H1 (cell line): Measurements from ENCODE around the gene CALML4. TPM values are rescaled to one million over a fixed set of nuclear protein-coding genes. Genes with fewer than 3 reads are reported as not detected.
"Not testable (repeated sequence)": the region's sequence is repeated elsewhere in the genome, so short reads cannot be mapped to it uniquely, and the experiment has no call there.

Experiments
- CTCF ChIA-PET: fragments of 300-600 bp; sonication (Branson Sonifier 250); formaldehyde crosslinking; loops from one replicate; lab custom pipeline; 2021; ENCODE audit not compliant: partially characterized antibody; lab: Charles Lee
- POLR2A ChIA-PET: fragments of 300-600 bp; sonication (Branson Sonifier 250); formaldehyde crosslinking; loops from one replicate; lab custom pipeline; 2021; ENCODE audit warnings: inconsistent platforms; ENCODE audit not compliant: partially characterized antibody; lab: Charles Lee
- DNase-seq, 2 experiments: peaks; one replicate each; pipeline versions ENCODE4 v3.0.0 to v3.0.0-alpha.2; 2010 to 2022; ENCODE audit warnings: low spot score in 2 of 2, low read depth in 1 of 2, mixed read lengths in 1 of 2
- FAIRE-seq: peaks from 2 replicates; lab custom pipeline; 2011; peaks lifted over from hg19 to GRCh38; lab: Jason Lieb, UNC
- H2AFZ ChIP-seq: 2 replicates; pipeline ENCODE4 v1.8.1; 2012; ENCODE audit warnings: low read length, inconsistent platforms
- H2AK5ac ChIP-seq: 2 replicates; pipeline ENCODE4 v1.6.1; 2013; ENCODE audit warnings: low read depth, low read length
- H2BK120ac ChIP-seq: replicated peaks from 2 replicates; pipeline ENCODE3; 2013; ENCODE audit warnings: low read depth, low read length, inconsistent platforms
- H2BK12ac ChIP-seq: 2 replicates; pipeline ENCODE4 v1.6.1; 2013; ENCODE audit warnings: low read depth, low read length
- H2BK15ac ChIP-seq: 2 replicates; pipeline ENCODE4 v1.6.1; 2013; ENCODE audit warnings: low read length
- H2BK20ac ChIP-seq: 2 replicates; pipeline ENCODE4 v1.6.1; 2013; ENCODE audit warnings: low read length
- H2BK5ac ChIP-seq: 2 replicates; pipeline ENCODE4 v1.6.1; 2013; ENCODE audit warnings: low read depth, low read length
- H3K14ac ChIP-seq: 2 replicates; pipeline ENCODE4 v1.6.1; 2013; ENCODE audit warnings: inconsistent platforms; ENCODE audit not compliant: insufficient read length
- H3K18ac ChIP-seq: 2 replicates; pipeline ENCODE4 v1.6.1; 2013; ENCODE audit warnings: low read length; ENCODE audit errors: extremely low read depth
- H3K23ac ChIP-seq: 2 replicates; pipeline ENCODE4 v1.6.1; 2013; ENCODE audit warnings: inconsistent platforms; ENCODE audit not compliant: insufficient read length
- H3K23me2 ChIP-seq: 2 replicates; pipeline ENCODE4 v1.6.1; 2013; ENCODE audit warnings: low read depth, low read length
- H3K27ac ChIP-seq: 2 replicates; pipeline ENCODE4 v1.6.1; 2011; ENCODE audit warnings: low read depth, low read length, inconsistent platforms
- H3K27me3 ChIP-seq, 4 experiments: replicated peaks in 1 of 4; 1 replicate in 1 of 4; 2 replicates in 3 of 4; pipeline versions ENCODE4 v1.6.1 to v1.8.1; 2011 to 2013; ENCODE audit warnings: low read length in 3 of 4, mild to moderate bottlenecking in 3 of 4, inconsistent platforms in 2 of 4, mixed read lengths in 2 of 4, moderate library complexity in 1 of 4; ENCODE audit not compliant: control insufficient read depth in 3 of 4, insufficient read depth in 3 of 4; ENCODE audit errors: extremely low read depth in 1 of 4
- H3K36me3 ChIP-seq, 4 experiments: 2 replicates each; pipeline versions ENCODE4 v1.6.1 to v1.8.1; 2011 to 2013; ENCODE audit warnings: mild to moderate bottlenecking in 4 of 4, low read length in 3 of 4, moderate library complexity in 2 of 4, control low read depth in 1 of 4, inconsistent platforms in 1 of 4; ENCODE audit not compliant: insufficient read depth in 4 of 4, control insufficient read depth in 2 of 4
- H3K4ac ChIP-seq: replicated peaks from 2 replicates; pipeline ENCODE3; 2013; ENCODE audit warnings: low read length, low read depth, mixed read lengths, inconsistent platforms; ENCODE audit not compliant: insufficient read length
- H3K4me1 ChIP-seq, 4 experiments: replicated peaks in 1 of 4; 1 replicate in 1 of 4; 2 replicates in 3 of 4; pipeline versions ENCODE4 v1.6.1 to v1.8.1; 2011 to 2013; ENCODE audit warnings: low read length in 3 of 4, inconsistent platforms in 2 of 4, mixed read lengths in 1 of 4; ENCODE audit not compliant: insufficient read depth in 4 of 4, control insufficient read depth in 3 of 4
- H3K4me2 ChIP-seq, 2 experiments: 2 replicates each; pipeline versions ENCODE4 v1.6.1 to v1.8.1; 2011 to 2013; ENCODE audit warnings: low read depth in 2 of 2, low read length in 2 of 2, control low read depth in 1 of 2, inconsistent platforms in 1 of 2, mild to moderate bottlenecking in 1 of 2; ENCODE audit not compliant: insufficient read depth in 1 of 2
- H3K4me3 ChIP-seq, 4 experiments: fragments of 200-600, 300-600 bp in 1 of 4; sonication (generic), shearing (Covaris generic), sonication (Bioruptor Twin) in 1 of 4; 2 replicates each; pipeline versions ENCODE4 v1.5.1 to v1.8.1; 2011 to 2016; ENCODE audit warnings: low read length in 4 of 4, low read depth in 3 of 4, control low read depth in 2 of 4, inconsistent platforms in 2 of 4, mild to moderate bottlenecking in 2 of 4, mixed read lengths in 1 of 4, moderate library complexity in 1 of 4; ENCODE audit not compliant: insufficient read depth in 2 of 4; ENCODE audit errors: extremely low read depth in 1 of 4
- H3K56ac ChIP-seq: replicated peaks from 2 replicates; pipeline ENCODE3; 2013; ENCODE audit warnings: low read depth, mild to moderate bottlenecking, mixed read lengths, low read length, inconsistent platforms; ENCODE audit not compliant: insufficient read length
- H3K79me1 ChIP-seq: 2 replicates; pipeline ENCODE4 v1.6.1; 2013; ENCODE audit warnings: low read depth, low read length, control low read depth
- H3K79me2 ChIP-seq, 2 experiments: 2 replicates each; pipeline versions ENCODE4 v1.6.1 to v1.8.1; 2012 to 2013; ENCODE audit warnings: low read length in 2 of 2, mild to moderate bottlenecking in 2 of 2, inconsistent platforms in 1 of 2; ENCODE audit not compliant: insufficient read depth in 2 of 2, control insufficient read depth in 1 of 2
- H3K9ac ChIP-seq, 4 experiments: replicated peaks in 1 of 4; 1 replicate in 1 of 4; 2 replicates in 3 of 4; pipeline versions ENCODE4 v1.6.1 to v1.8.1; 2011 to 2013; ENCODE audit warnings: low read depth in 3 of 4, low read length in 3 of 4, control low read depth in 2 of 4, mild to moderate bottlenecking in 2 of 4, moderate library complexity in 2 of 4, inconsistent platforms in 1 of 4; ENCODE audit errors: extremely low read depth in 1 of 4
- H3K9me3 ChIP-seq, 2 experiments: 2 replicates each; pipeline versions ENCODE4 v1.6.1 to v1.8.1; 2012 to 2013; ENCODE audit warnings: mild to moderate bottlenecking in 2 of 2, moderate library complexity in 2 of 2, control low read depth in 1 of 2, inconsistent platforms in 1 of 2, low read depth in 1 of 2, low read length in 1 of 2, mixed read lengths in 1 of 2; ENCODE audit not compliant: insufficient read depth in 2 of 2
- H4K20me1 ChIP-seq, 2 experiments: replicated peaks in 1 of 2; 2 replicates each; pipeline versions ENCODE3 to v1.8.1; 2011 to 2013; ENCODE audit warnings: inconsistent platforms in 2 of 2, low read length in 2 of 2, mild to moderate bottlenecking in 1 of 2; ENCODE audit not compliant: insufficient read depth in 2 of 2, control insufficient read depth in 1 of 2
- H4K5ac ChIP-seq: 2 replicates; pipeline ENCODE4 v1.6.1; 2013; ENCODE audit warnings: low read length, low read depth, mixed read lengths, inconsistent platforms; ENCODE audit not compliant: insufficient read length
- H4K8ac ChIP-seq: 2 replicates; pipeline ENCODE4 v1.8.0; 2013; ENCODE audit warnings: mild to moderate bottlenecking, moderate library complexity, low read length, inconsistent platforms; ENCODE audit not compliant: insufficient read depth; ENCODE audit errors: extremely low read depth
- H4K91ac ChIP-seq: replicated peaks from 2 replicates; pipeline ENCODE3; 2013; ENCODE audit warnings: low read length, mixed read lengths, inconsistent platforms; ENCODE audit not compliant: insufficient read length
- EP300 ChIP-seq, 2 experiments: IDR thresholded peaks; 1 replicate in 1 of 2; 2 replicates in 1 of 2; pipeline ENCODE4 v1.6.1; 2011 to 2012; ENCODE audit warnings: low read depth in 2 of 2, low read length in 2 of 2, mild to moderate bottlenecking in 2 of 2, borderline replicate concordance in 1 of 2, inconsistent platforms in 1 of 2, moderate library complexity in 1 of 2
- WGBS, 2 experiments: shearing (Covaris generic) in 1 of 2; methylation state at CpG; one replicate each; pipeline versions ENCODE4 v1.1.6 to v1.1.7; 2013 to 2015; ENCODE audit warnings: low lambda C conversion rate in 2 of 2, mixed read lengths in 2 of 2, inconsistent platforms in 1 of 2, low coverage in 1 of 2, missing lambda C conversion rate in 1 of 2; ENCODE audit not compliant: insufficient replicate concordance in 2 of 2, insufficient coverage in 1 of 2, insufficient read length in 1 of 2; ENCODE audit errors: extremely low coverage in 1 of 2, missing lambda C conversion rate in 1 of 2; 5-methylcytosine and 5-hydroxymethylcytosine counted together
- polyA plus RNA-seq, 7 experiments: library from polyadenylated mRNA; depleted of rRNA in 3 of 7; stranded (reverse) in 5 of 7; unstranded in 2 of 7; fragments of >200 nt in 5 of 7; fragments of 200-250 nt in 2 of 7; gene quantifications; 1 replicate in 5 of 7; 2 replicates in 1 of 7; 4 replicates in 1 of 7; pipeline versions ENCODE4 v1.2.1 to v1.2.3, GENCODE V29; 2011 to 2013; ENCODE audit warnings: missing spikeins in 2 of 7, mixed read lengths in 2 of 7
- total RNA-seq: library from RNA; stranded (reverse); fragmentation: NEBNext Ultra II Directional; extraction: Animal tissue kit (Norgen Biotek cat#: 25700); gene quantifications from 2 replicates; pipeline ENCODE4 v1.2.1, GENCODE V29; 2021

CALML4 gene
- total and polyA plus RNA-seq, 2 of the 8 experiments (the other 6 are each of a cell fraction or from before 2014, with no cell fraction given): 3.8 to 12.5 TPM

- CTCF ChIA-PET, H3K23me2 ChIP-seq, H4K91ac ChIP-seq, H3K4ac ChIP-seq, H3K23ac ChIP-seq, H2BK20ac ChIP-seq, H3K14ac ChIP-seq, H3K4me3 ChIP-seq, H3K27me3 ChIP-seq, H3K18ac ChIP-seq, FAIRE-seq, H2BK12ac ChIP-seq, DNase-seq, H2AK5ac ChIP-seq, H3K9ac ChIP-seq, H2BK120ac ChIP-seq, H2AFZ ChIP-seq, H2BK5ac ChIP-seq, H3K27ac ChIP-seq, H4K8ac ChIP-seq, H3K56ac ChIP-seq, H3K4me1 ChIP-seq, H3K4me2 ChIP-seq, H4K5ac ChIP-seq, POLR2A ChIA-PET, H2BK15ac ChIP-seq: not testable (repeated sequence)
- peaks cover 28% of the 10 kb centered on the region for H3K79me1 ChIP-seq
- H3K9me3 ChIP-seq: peaks cover 0 to 15% of the 10 kb centered on the region in 2 experiments; a peak in 2 of 4 replicates
- H3K36me3 ChIP-seq: peaks cover 0 to 20% (median 12%) of the 10 kb centered on the region in 4 experiments; a peak in 5 of 8 replicates
- TF ChIP-seq EP300 (IDR thresholded peaks at IDR 0.05; ENCODE audit: borderline replicate concordance in 1 of 2, low read depth in 2 of 2, low read length in 2 of 2): peak in 1 of 2 experiments; percentile 2; a peak in 1 of 3 replicates
- H4K20me1 ChIP-seq: peaks cover 3 to 11% of the 10 kb centered on the region in 2 experiments
- peaks cover 26 to 77% of the 10 kb centered on the region in 2 experiments for H3K79me2 ChIP-seq
- WGBS, 2 experiments: 89% methylated on average over 15 of the region's 18 CpGs; no CpG with 5 or more reads in 1 of the 2 experiments
These were observed 17.3 kb upstream of the CALML4 start for GRCh38 chr15:68222432-68222743.
